ENCODE results near the gene GUCD1. TPM values are rescaled to one million over a fixed set of nuclear protein-coding genes. Genes with fewer than 3 reads are reported as not detected.

GUCD1 gene
- total and polyA plus RNA-seq, 2 of the 13 experiments (the other 11 are each of a cell fraction or from before 2014, with no cell fraction given), result 128 to 245 TPM

DNA sequence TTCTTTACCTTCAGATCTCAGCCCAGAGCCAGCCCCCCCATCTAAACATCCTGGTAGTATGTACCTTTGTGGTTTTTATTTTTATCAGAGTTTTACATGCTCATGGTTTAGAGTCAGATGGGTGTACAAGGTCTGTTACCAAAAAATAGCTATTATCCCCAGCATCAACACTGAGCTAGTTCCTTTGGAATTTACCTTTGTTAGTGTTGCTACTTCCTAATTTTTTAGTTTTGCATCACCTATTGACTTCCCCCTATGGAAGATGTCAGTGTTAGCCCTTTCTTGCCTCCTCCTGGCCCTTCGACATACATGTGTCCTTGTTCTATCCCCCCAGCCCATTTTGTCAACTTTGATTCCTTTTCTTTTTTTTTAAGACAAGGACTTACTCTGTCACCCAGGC lies 52.4 kb downstream of the GUCD1 start:
- Histone ChIP-seq H4K20me1 (ENCODE audit: insufficient read depth, low read length) (no peaks in the 10 kb centered on the region), H3K9me3 (ENCODE audit: low read length) (no peaks in the 10 kb centered on the region), H3K4me3 (replicated peaks in 1 of 3; ENCODE audit: insufficient read depth in 1 of 3, low read depth in 2 of 3, low read length in 3 of 3) (no peak overlapping the region), H3K27me3 (ENCODE audit: control insufficient read depth in 1 of 2, insufficient read depth in 2 of 2, low read length in 2 of 2) (no peaks in the 10 kb centered on the region), H3K4me2 (ENCODE audit: low read depth, low read length) (no peak overlapping the region), H3K9ac (ENCODE audit: insufficient read depth, low read depth, low read length) (no peak overlapping the region), H3K79me2 (ENCODE audit: insufficient read depth, low read length) (no peaks in the 10 kb centered on the region), H2AFZ (ENCODE audit: low read length) (no peak overlapping the region), H3K4me1 (ENCODE audit: insufficient read depth, low read length) (peaks cover 100% of the 10 kb centered on the region), H3K27ac (ENCODE audit: extremely low read length, insufficient read depth, low read length) (no peak overlapping the region), H3K36me3 (replicated peaks in 1 of 2; ENCODE audit: control insufficient read depth in 1 of 2, insufficient read depth in 2 of 2, low read length in 2 of 2) (no peaks in the 10 kb centered on the region)
- no peak for DNase-seq (ENCODE audit: low spot score)
- in situ Hi-C loops (cut with HindIII; ENCODE audit: extremely low pct_ligation_motif_present, low pct_unique_long_range_greater_than_20kb) (no loop called here), intact Hi-C loops (cut with micrococcal nuclease; ENCODE audit: unreplicated experiment) (loop anchor here (5.0 to 10.0 kb wide), 2 partner anchors 80 to 228 kb away; partner anchors contain the start of gene SPECC1L)
- FAIRE-seq, result no peak
- no TSS peak for BruUV-seq (replicated peaks)
- POLR2A ChIA-PET, result interaction anchor here (1.0 to 1.7 kb wide), 2 partner anchors 12 to 81 kb away, joined by 3 to 4 read pairs; no protein-coding TSS in a partner anchor
- ATAC-seq, result no peak
- 87% methylated on average over 1 of the region's 1 CpG for WGBS (ENCODE audit: low lambda C conversion rate)
- CTCF ChIA-PET (ENCODE audit: low intra/inter-chr PET ratio, low total read pairs), result interaction anchor here (0.7 kb wide), 1 partner anchor 79 kb away, joined by 3 read pairs; no protein-coding TSS in a partner anchor
- TF ChIP-seq, protein P1, sequence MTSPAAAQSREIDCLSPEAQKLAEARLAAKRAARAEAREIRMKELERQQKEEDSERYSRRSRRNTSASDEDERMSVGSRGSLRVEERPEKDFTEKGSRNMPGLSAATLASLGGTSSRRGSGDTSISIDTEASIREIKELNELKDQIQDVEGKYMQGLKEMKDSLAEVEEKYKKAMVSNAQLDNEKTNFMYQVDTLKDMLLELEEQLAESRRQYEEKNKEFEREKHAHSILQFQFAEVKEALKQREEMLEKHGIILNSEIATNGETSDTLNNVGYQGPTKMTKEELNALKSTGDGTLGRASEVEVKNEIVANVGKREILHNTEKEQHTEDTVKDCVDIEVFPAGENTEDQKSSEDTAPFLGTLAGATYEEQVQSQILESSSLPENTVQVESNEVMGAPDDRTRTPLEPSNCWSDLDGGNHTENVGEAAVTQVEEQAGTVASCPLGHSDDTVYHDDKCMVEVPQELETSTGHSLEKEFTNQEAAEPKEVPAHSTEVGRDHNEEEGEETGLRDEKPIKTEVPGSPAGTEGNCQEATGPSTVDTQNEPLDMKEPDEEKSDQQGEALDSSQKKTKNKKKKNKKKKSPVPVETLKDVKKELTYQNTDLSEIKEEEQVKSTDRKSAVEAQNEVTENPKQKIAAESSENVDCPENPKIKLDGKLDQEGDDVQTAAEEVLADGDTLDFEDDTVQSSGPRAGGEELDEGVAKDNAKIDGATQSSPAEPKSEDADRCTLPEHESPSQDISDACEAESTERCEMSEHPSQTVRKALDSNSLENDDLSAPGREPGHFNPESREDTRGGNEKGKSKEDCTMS (CRISPR knock-in tag; conservative IDR thresholded peaks at IDR 0.05), result no peak
- TF ChIP-seq, protein P2, sequence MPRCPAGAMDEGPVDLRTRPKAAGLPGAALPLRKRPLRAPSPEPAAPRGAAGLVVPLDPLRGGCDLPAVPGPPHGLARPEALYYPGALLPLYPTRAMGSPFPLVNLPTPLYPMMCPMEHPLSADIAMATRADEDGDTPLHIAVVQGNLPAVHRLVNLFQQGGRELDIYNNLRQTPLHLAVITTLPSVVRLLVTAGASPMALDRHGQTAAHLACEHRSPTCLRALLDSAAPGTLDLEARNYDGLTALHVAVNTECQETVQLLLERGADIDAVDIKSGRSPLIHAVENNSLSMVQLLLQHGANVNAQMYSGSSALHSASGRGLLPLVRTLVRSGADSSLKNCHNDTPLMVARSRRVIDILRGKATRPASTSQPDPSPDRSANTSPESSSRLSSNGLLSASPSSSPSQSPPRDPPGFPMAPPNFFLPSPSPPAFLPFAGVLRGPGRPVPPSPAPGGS (CRISPR knock-in tag; IDR thresholded peaks at IDR 0.05), result no peak
- TF ChIP-seq, protein P3, sequence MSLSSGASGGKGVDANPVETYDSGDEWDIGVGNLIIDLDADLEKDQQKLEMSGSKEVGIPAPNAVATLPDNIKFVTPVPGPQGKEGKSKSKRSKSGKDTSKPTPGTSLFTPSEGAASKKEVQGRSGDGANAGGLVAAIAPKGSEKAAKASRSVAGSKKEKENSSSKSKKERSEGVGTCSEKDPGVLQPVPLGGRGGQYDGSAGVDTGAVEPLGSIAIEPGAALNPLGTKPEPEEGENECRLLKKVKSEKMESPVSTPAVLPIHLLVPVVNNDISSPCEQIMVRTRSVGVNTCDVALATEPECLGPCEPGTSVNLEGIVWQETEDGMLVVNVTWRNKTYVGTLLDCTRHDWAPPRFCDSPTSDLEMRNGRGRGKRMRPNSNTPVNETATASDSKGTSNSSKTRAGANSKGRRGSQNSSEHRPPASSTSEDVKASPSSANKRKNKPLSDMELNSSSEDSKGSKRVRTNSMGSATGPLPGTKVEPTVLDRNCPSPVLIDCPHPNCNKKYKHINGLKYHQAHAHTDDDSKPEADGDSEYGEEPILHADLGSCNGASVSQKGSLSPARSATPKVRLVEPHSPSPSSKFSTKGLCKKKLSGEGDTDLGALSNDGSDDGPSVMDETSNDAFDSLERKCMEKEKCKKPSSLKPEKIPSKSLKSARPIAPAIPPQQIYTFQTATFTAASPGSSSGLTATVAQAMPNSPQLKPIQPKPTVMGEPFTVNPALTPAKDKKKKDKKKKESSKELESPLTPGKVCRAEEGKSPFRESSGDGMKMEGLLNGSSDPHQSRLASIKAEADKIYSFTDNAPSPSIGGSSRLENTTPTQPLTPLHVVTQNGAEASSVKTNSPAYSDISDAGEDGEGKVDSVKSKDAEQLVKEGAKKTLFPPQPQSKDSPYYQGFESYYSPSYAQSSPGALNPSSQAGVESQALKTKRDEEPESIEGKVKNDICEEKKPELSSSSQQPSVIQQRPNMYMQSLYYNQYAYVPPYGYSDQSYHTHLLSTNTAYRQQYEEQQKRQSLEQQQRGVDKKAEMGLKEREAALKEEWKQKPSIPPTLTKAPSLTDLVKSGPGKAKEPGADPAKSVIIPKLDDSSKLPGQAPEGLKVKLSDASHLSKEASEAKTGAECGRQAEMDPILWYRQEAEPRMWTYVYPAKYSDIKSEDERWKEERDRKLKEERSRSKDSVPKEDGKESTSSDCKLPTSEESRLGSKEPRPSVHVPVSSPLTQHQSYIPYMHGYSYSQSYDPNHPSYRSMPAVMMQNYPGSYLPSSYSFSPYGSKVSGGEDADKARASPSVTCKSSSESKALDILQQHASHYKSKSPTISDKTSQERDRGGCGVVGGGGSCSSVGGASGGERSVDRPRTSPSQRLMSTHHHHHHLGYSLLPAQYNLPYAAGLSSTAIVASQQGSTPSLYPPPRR (CRISPR knock-in tag; IDR thresholded peaks at IDR 0.05; ENCODE audit: borderline replicate concordance), result no peak
- TF ChIP-seq RNF2 (conservative IDR thresholded peaks at IDR 0.05; ENCODE audit: low read depth) (no peak), SP2 (CRISPR knock-in tag; IDR thresholded peaks at IDR 0.05) (no peak), SMARCE1 (IDR thresholded peaks at IDR 0.05; ENCODE audit: borderline replicate concordance) (no peak), RBM22 (optimal IDR thresholded peaks at IDR 0.05; ENCODE audit: low read length) (no peak), FOXA3 (CRISPR knock-in tag; IDR thresholded peaks at IDR 0.05) (no peak)
- TF ChIP-seq, protein P4, sequence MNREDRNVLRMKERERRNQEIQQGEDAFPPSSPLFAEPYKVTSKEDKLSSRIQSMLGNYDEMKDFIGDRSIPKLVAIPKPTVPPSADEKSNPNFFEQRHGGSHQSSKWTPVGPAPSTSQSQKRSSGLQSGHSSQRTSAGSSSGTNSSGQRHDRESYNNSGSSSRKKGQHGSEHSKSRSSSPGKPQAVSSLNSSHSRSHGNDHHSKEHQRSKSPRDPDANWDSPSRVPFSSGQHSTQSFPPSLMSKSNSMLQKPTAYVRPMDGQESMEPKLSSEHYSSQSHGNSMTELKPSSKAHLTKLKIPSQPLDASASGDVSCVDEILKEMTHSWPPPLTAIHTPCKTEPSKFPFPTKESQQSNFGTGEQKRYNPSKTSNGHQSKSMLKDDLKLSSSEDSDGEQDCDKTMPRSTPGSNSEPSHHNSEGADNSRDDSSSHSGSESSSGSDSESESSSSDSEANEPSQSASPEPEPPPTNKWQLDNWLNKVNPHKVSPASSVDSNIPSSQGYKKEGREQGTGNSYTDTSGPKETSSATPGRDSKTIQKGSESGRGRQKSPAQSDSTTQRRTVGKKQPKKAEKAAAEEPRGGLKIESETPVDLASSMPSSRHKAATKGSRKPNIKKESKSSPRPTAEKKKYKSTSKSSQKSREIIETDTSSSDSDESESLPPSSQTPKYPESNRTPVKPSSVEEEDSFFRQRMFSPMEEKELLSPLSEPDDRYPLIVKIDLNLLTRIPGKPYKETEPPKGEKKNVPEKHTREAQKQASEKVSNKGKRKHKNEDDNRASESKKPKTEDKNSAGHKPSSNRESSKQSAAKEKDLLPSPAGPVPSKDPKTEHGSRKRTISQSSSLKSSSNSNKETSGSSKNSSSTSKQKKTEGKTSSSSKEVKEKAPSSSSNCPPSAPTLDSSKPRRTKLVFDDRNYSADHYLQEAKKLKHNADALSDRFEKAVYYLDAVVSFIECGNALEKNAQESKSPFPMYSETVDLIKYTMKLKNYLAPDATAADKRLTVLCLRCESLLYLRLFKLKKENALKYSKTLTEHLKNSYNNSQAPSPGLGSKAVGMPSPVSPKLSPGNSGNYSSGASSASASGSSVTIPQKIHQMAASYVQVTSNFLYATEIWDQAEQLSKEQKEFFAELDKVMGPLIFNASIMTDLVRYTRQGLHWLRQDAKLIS (CRISPR knock-in tag; IDR thresholded peaks at IDR 0.05), result no peak
- TF ChIP-seq, protein P5, sequence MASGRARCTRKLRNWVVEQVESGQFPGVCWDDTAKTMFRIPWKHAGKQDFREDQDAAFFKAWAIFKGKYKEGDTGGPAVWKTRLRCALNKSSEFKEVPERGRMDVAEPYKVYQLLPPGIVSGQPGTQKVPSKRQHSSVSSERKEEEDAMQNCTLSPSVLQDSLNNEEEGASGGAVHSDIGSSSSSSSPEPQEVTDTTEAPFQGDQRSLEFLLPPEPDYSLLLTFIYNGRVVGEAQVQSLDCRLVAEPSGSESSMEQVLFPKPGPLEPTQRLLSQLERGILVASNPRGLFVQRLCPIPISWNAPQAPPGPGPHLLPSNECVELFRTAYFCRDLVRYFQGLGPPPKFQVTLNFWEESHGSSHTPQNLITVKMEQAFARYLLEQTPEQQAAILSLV (CRISPR knock-in tag; IDR thresholded peaks at IDR 0.05; ENCODE audit: borderline replicate concordance), result no peak
